Loucy (cell line): ENCODE data around the gene PER2.

Experiments
- H2AFZ ChIP-seq: fragments of 200-600 bp; sonication (generic); 2 replicates; pipeline ENCODE4 v1.6.0; 2016; ENCODE audit warnings: antibody characterized with exemption, mild to moderate bottlenecking, low read length, moderate library complexity
- H3F3A ChIP-seq: fragments of 200-600 bp; 2 replicates; pipeline ENCODE4 v1.6.0; 2016; ENCODE audit warnings: antibody characterized with exemption, low read depth, mild to moderate bottlenecking
- H3K27me3 ChIP-seq: fragments of 200-600 bp; sonication (generic); 2 replicates; pipeline ENCODE4 v1.6.1; 2014; ENCODE audit warnings: low read length, mild to moderate bottlenecking; ENCODE audit not compliant: insufficient read depth, poor library complexity, severe bottlenecking
- H3K36me3 ChIP-seq: fragments of 200-600 bp; sonication (generic); 2 replicates; pipeline ENCODE4 v1.6.1; 2016; ENCODE audit warnings: low read length; ENCODE audit not compliant: insufficient read depth
- H3K4me1 ChIP-seq: fragments of 200-600 bp; sonication (generic); 2 replicates; pipeline ENCODE4 v1.5.1; 2014; ENCODE audit warnings: low read length, mild to moderate bottlenecking; ENCODE audit not compliant: insufficient read depth, poor library complexity, severe bottlenecking
- H3K4me2 ChIP-seq: fragments of 200-600 bp; sonication (generic); 2 replicates; pipeline ENCODE4 v1.6.0; 2014; ENCODE audit warnings: antibody characterized with exemption, low read length, low read depth, mild to moderate bottlenecking; ENCODE audit not compliant: poor library complexity, severe bottlenecking
- H3K4me3 ChIP-seq: fragments of 200-600 bp; sonication (generic); 2 replicates; pipeline ENCODE4 v1.5.1; 2014; ENCODE audit warnings: low read length, mild to moderate bottlenecking, mixed read lengths; ENCODE audit not compliant: poor library complexity, severe bottlenecking
- H3K79me2 ChIP-seq: fragments of 200-600 bp; sonication (generic); 2 replicates; pipeline ENCODE4 v1.6.1; 2014; ENCODE audit warnings: low read length; ENCODE audit not compliant: insufficient read depth
- H3K9ac ChIP-seq: fragments of 200-600 bp; sonication (generic); 2 replicates; pipeline ENCODE4 v1.6.0; 2014; ENCODE audit warnings: mild to moderate bottlenecking, low read depth, low read length, moderate library complexity; ENCODE audit not compliant: poor library complexity, severe bottlenecking
- H3K9me2 ChIP-seq: fragments of 200-600 bp; sonication (generic); replicated peaks from 2 replicates; pipeline ENCODE4 v1.6.1; 2016; ENCODE audit warnings: low read depth, low read length, mixed read lengths
- H3K9me3 ChIP-seq: fragments of 200-600 bp; sonication (generic); 2 replicates; pipeline ENCODE4 v1.6.1; 2014; ENCODE audit warnings: mild to moderate bottlenecking, antibody characterized with exemption, low read length, low read depth; ENCODE audit not compliant: insufficient read depth
- H4K20me1 ChIP-seq: fragments of 200-600 bp; sonication (generic); 2 replicates; pipeline ENCODE4 v1.6.0; 2014; ENCODE audit warnings: antibody characterized with exemption, low read length, mild to moderate bottlenecking; ENCODE audit not compliant: insufficient read depth, poor library complexity, severe bottlenecking
- EZH2phosphoT487 ChIP-seq: fragments of 200-600 bp; IDR thresholded peaks from 2 replicates; pipeline ENCODE4 v1.6.1; 2018; ENCODE audit warnings: antibody characterized with exemption, mild to moderate bottlenecking, moderate library complexity, borderline replicate concordance
- TF ChIP-seq, protein P1 (sequence below): fragments of 200-600 bp; sonication (generic); conservative IDR thresholded peaks from 2 replicates; pipeline ENCODE4 v1.5.1; 2014; ENCODE audit warnings: mild to moderate bottlenecking, antibody characterized with exemption, low read length

PER2 gene

GRCh38 chr2:238294393-238295143, 6.2 kb upstream of the PER2 start:
- no peak overlapping the region for H3K4me2 ChIP-seq
- H3K9me2 ChIP-seq: no peaks in the 10 kb centered on the region
- H3K4me3 ChIP-seq: no peak overlapping the region
- no peak overlapping the region for H3K9ac ChIP-seq
- no peaks in the 10 kb centered on the region for H3K36me3 ChIP-seq
- TF ChIP-seq EZH2phosphoT487: no peak
- TF ChIP-seq, protein P1, sequence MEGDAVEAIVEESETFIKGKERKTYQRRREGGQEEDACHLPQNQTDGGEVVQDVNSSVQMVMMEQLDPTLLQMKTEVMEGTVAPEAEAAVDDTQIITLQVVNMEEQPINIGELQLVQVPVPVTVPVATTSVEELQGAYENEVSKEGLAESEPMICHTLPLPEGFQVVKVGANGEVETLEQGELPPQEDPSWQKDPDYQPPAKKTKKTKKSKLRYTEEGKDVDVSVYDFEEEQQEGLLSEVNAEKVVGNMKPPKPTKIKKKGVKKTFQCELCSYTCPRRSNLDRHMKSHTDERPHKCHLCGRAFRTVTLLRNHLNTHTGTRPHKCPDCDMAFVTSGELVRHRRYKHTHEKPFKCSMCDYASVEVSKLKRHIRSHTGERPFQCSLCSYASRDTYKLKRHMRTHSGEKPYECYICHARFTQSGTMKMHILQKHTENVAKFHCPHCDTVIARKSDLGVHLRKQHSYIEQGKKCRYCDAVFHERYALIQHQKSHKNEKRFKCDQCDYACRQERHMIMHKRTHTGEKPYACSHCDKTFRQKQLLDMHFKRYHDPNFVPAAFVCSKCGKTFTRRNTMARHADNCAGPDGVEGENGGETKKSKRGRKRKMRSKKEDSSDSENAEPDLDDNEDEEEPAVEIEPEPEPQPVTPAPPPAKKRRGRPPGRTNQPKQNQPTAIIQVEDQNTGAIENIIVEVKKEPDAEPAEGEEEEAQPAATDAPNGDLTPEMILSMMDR: no peak
- H2AFZ ChIP-seq: no peak overlapping the region
- H3K9me3 ChIP-seq: no peaks in the 10 kb centered on the region
- H3K27me3 ChIP-seq: no peaks in the 10 kb centered on the region
- H4K20me1 ChIP-seq: no peaks in the 10 kb centered on the region
- H3K79me2 ChIP-seq: no peaks in the 10 kb centered on the region
- H3K4me1 ChIP-seq: peaks cover 4% of the 10 kb centered on the region
- H3F3A ChIP-seq: no peaks in the 10 kb centered on the region

DNA sequence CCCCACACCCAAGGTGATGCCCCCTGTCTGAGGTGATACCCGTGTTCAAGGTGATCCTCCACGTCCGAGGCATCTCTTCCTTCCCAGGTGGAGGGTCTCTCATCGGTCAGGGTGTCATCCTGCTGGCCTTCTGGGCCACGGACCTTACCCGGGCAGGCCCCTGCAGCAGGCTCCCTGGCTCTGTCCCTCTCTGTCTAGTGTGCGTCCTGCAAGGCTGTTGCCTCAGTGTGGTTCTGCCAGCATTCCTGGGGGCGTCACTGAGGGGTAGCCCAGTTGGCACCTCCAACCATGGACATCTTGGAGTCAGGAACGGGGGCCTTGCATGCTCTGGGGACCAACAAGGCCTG, 5.6 kb upstream of the PER2 start:
- TF ChIP-seq, protein P1: no peak
- no peak for TF ChIP-seq EZH2phosphoT487
- Histone ChIP-seq H2AFZ (no peak overlapping the region), H4K20me1 (no peaks in the 10 kb centered on the region), H3K36me3 (no peaks in the 10 kb centered on the region), H3K27me3 (no peaks in the 10 kb centered on the region), H3K79me2 (no peaks in the 10 kb centered on the region), H3K4me1 (peaks cover 9% of the 10 kb centered on the region), H3K9me3 (no peaks in the 10 kb centered on the region), H3K4me2 (no peak overlapping the region), H3K9me2 (no peaks in the 10 kb centered on the region), H3F3A (no peaks in the 10 kb centered on the region), H3K4me3 (no peak overlapping the region), H3K9ac (no peak overlapping the region)

DNA sequence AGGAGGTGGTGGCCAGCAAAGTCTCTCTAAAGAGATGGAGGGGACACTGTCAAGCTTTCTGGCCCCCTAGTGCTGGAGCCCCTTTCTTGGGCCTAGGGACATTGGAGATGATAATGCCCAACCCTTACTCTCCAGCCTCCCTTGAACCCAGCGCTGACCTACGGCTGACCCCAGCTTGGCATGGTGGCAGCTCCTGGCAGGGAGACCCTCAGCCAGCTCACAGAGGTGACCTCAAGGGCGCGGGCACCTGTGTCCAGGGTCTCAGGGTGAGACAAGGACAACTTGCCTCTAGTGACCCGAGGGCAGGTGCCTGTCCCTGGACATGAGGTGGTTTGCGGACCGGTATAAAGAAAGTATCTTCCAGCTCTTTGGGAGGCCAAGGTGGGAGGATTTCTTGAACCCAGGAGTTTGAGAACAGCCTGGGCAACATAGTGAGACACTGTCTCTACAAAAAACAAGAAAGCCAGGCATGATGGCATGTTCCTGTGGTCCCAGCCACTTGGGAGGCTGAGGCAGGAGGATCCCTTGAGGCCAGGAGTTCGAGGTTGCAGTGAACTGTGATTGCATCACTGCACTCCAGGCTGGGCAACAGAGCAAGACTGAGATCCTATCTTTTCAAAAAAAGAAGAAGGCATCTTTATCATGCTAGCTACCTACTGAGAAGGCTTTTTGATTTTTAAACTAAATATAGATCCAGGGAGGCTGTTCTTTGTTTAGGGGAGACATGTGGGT, 3.3 kb upstream of the PER2 start:
- Histone ChIP-seq H3K79me2 (peaks cover 16% of the 10 kb centered on the region), H3F3A (no peaks in the 10 kb centered on the region), H3K27me3 (no peaks in the 10 kb centered on the region), H3K9me2 (no peaks in the 10 kb centered on the region), H3K4me1 (peaks cover 20% of the 10 kb centered on the region), H3K9ac (no peak overlapping the region), H3K4me3 (no peak overlapping the region), H3K9me3 (no peaks in the 10 kb centered on the region), H3K4me2 (no peak overlapping the region), H2AFZ (no peak overlapping the region), H4K20me1 (peaks cover 14% of the 10 kb centered on the region), H3K36me3 (no peaks in the 10 kb centered on the region)
- TF ChIP-seq, protein P1: no peak
- no peak for TF ChIP-seq EZH2phosphoT487
